HL-60/S4 treated with phorbol 12-myristate 13-acetate at 8.2 ng/mL for 4 days and 3 days (cell line): Measurements from ENCODE around the gene BTBD2.

ENCODE experiments used
- in situ Hi-C: fragments of 300-500 bp; cut with MboI; formaldehyde crosslinking; loops from 2 replicates; pipeline ENCODE4 v1.15.0; 2022; ENCODE audit warnings: low sequenced_read_pairs

BTBD2 gene

DNA sequence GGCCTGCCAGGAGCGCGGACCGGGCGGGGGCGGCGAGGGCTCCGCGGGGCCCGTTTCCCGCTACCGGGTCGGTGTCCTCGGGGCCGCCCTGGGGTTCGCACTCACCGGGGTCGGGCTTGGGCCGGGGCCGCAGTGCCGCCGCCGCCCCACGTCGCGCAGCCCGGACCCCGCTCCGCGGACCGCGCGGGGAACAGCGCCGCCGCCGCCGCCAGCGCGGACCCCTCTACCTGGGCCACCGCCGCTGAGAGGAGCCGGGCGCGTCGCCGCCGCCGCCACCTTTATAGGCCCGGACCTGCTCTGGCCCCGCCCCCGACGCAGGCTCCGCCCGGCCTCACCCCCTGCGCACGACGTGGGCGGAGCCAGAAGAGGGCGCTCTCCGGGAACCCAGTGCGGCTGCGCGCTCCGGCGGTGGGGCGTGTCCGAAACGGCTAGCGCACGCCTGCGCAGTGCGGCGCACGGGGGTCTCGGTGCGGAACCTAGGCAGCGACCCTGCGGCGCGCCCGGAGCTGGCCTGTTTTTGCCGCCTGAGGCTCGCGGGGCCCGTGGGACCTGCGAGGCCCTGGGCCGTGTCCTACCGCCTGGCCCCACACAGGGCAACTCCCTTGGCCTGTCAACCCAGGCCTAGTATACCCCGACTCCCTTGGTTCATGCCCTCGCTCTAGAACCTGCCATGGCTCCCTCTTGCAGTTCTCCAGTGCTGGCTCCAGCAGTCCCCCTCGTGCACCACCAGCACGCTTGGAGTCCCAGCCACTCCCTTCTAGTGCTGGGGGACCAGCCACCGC lies 35.7 kb upstream of the BTBD2 start, which contains the start of gene MKNK2:
Gene MKNK2, minus strand, starts transcription at position 254 of the 782 bp plus-strand sequence. CDS start 393 bp downstream, outside the sequence.
- in situ Hi-C loops = no loop called here

DNA sequence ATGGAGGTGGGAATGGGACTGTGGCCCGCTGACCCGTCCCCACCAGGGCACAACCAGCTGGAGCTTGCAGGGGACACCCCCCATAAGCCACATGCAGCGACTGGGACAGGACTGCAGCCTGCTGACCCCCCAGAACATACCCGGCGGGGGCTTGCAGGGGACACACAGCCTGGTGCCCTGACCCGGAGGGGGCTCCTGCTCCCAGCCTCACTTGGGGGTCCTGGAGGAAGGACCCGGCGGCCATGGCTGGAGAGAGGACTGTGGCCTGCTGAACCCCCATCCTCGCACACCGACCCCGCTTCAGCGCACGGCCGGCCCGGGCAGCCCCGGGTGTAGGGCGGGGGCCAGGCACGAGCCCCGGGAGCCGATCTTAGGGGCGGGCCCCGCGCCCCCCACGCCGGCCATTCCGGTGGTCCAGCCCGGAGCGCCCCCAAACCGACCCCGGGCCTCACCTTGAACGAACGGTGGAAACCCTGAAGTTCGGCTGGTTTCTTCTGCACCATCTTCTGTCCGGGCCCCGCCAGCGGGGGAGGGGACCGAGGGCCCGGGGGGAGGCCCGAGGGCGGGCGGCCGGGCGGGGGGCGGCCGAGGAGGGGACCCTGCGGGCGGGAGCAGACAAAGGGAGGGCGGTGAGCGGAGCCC lies 35.0 kb upstream of the BTBD2 start:
- in situ Hi-C loops = no loop called here

DNA sequence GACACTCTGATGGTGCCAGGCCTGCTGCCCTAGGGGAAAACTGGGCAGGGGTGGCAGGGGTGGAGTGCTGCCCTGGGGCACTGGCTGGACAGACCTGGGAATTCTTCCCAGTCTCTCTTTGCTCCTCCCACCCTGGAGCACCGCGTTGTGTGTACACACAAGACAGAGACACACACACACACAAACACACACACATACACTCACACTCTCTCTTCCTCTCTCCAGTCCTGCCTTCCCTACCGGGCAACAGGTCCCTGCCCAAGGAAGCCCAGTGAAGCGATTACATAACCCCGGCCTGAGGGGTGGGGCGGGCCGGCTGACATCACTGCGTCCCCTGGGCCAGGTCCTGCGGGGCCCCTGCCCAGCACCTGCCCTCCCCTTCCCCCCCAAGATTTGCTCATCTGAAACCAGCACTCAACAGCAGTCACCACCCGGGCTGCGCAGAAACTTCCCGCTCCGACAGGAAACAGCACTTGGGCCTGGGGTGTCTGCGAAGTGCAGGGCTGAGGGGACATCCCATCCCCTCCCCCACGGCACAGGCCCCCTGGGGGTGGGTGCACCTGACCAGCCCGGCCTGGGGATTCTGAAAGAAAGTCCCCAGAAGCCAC lies 34.3 kb upstream of the BTBD2 start:
- in situ Hi-C loops = no loop called here

DNA sequence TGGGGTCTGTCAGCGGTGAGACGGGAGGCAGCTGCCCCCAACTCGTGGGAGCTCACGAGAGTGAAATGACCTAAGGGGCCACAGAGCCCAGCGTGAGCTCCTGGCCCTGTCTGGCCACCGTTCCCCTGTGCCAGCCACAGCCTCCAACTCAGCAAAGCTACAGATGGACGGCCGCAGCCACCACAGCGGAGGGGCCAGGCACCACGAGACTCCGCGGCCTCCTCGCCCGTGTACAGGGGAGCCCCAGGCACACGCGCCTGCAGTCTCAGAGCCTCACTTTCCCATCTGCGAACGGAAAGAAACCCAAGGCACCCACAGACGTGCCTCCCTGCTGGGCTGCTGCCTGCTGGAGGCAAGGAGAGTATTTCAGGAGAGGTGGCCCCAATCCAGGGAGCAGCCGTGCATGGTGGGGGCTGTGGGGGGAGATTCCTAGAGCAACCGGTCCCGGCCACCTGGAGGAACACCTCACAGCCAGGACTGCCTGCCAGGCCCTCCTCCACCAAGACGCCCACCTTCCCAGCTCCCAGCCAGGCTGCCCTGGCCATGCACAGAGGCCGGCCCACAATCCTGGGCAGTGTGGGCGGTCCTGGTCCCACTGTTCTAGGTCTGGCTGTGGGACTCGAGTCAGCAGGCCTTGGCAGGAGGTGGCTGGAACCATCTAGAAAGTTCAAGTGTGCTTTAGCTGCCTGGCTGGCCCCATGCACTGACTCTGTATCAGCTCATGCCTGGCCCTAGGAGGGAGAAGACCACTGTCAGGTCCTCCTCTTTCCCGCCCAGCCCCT lies 33.6 kb upstream of the BTBD2 start:
- in situ Hi-C loops = no loop called here

DNA sequence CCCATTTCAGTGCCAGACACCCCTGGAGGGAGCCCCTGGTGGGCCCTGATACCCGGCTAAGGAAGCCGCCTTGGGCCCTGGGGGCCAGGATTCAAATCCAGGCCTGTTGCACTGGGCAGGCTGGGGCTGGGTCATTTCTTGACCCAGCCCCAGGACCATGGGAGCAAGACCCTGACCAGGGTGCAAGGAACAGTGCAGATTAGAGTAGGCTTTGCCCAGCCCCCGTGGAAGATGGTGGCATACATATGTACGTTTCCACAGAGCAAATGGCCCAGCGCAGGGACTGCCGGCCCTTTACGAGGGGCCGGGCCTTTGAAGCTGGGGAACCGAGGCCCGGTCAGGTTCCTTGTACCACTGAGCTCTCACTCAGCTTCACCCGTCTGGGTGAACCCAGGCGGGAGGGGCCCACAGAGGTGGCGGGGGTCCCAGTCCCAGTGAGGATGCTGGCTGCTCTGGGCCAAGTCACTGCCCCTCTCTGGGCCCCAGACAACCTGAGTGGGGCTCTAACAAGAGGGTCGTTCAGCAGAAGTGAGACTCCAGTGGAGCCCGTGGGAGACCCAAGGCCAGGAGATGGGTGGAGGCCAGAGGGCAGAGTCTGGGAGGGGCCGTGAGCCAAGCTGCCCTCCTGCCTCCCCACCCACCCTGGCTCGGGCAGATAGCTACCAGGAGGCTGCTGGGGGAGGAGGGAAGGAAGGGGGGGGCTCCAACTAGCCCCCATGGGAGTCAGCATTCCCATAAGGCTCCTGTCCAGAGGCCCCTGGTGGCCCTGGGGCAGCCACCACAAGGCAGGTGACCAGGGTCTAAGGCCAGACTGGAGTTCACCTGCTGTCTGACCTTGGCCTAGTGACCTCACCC lies 32.8 kb upstream of the BTBD2 start:
- in situ Hi-C loops = no loop called here

DNA sequence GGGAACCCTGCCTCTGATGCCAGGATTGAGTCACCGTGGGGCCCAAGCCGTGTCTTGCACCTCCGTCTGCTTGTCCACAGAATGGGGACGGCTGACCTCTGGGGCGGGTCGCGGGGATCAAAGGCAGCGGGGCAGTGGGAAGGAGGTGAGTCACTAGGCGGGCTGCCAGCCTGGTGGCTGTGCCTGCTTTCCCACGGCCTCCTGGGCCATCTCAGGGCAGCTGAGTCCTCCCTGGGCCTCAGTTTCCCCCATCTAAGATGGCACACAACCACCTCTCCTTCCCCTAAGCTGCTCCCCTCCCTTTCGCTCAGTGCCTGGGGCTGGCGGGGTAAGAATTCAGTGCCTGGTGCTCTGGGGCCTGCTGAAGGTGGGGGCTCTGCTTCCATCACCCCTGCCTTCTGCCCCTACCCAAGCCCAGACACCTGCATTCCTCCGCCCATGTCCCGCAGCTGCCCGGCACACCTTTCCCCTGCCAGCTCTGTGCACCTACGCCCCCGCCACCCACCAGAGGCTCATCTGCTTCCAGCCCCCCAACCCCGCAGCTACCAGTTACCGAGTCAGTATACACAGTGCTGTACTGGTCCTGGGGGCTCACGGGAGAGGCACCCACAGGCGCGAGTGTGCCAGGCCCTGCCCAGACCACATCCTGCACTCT lies 32.1 kb upstream of the BTBD2 start:
- in situ Hi-C loops = no loop called here

DNA sequence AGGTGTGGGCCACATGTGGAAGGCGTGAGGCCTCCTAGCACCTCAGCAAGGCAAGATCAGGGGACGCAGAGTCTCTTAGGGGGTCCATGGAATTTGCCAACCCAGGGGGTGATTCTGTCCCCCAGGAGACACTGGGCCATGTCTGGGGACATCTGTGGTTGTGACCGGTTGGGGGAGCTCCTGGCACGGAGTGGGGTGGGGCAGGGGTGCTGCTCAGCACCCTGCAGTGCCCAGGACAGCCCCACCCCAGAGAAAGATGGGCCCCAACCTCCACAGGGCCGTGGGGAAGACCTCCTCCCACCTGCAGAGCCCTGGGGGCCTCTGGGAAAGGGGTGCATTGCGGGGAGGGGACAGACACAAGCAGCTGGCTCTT lies 31.5 kb upstream of the BTBD2 start:
- in situ Hi-C loops = no loop called here

DNA sequence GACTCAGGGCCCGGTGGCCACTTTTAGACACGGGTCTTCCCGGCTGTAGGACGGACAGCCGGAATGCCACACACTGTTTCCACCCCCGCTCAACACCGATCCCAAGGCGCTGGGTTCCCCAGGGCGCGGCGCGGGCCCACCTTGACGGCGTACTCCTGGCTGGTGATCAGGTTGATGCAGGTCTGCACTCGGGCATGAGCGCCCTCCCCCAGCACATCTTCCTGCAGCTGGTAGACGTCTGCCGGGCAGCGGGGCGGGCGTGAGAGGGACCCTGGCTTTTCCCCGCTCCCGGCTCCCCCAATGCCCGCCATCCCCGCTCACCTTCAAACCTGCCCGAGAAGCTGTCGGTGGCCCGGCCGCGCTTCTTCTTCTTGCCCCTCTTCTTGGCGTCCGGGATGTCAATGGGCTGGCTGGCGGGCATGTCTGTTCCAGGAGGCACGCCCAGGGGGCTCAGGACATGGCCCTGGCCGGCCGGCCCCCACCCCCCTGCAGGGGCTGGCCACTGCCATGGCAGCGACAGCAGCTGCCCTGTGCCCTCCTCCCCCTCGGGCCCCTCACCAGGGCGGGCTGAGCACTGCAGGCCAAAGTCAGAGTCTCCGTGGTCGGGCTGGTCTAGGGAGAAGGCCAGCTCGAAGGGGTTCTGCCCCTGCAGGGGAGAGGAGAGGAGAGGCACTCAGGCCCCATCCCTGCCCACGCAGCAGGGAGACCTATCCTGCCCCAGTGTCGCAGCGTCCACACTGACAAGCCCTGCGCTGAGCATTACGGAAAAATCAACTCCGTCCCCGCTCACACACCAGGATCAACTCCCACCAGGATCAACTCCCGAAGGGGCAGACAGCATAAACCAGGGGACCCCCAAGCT lies 30.8 kb upstream of the BTBD2 start:
- in situ Hi-C loops = no loop called here

DNA sequence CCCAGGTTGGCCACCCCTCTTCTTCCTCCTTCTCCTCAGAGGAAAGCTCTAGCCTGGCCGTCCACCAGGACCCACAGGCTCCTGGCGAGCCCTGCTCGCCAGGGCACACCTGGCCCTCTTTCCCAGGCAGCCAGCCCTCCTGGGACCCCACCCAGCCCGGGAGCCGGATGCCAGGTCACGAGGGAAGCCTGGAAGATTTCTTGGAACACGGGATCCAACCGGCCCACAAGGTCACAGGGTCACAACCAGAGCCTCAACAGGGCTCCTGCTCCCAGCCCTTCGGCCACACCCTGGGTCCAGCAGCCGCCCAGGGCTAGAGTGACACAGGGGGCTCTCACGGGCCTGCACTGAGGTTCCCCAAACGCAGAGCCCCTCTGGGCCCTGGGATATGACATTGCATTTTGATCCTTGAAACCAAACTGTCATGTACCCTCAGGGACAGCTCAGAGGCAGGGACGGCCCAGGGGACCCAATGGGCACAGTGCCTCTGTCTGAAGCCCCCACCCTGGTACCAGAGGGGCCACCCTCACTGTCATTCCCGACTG lies 30.1 kb upstream of the BTBD2 start:
- in situ Hi-C loops = no loop called here

DNA sequence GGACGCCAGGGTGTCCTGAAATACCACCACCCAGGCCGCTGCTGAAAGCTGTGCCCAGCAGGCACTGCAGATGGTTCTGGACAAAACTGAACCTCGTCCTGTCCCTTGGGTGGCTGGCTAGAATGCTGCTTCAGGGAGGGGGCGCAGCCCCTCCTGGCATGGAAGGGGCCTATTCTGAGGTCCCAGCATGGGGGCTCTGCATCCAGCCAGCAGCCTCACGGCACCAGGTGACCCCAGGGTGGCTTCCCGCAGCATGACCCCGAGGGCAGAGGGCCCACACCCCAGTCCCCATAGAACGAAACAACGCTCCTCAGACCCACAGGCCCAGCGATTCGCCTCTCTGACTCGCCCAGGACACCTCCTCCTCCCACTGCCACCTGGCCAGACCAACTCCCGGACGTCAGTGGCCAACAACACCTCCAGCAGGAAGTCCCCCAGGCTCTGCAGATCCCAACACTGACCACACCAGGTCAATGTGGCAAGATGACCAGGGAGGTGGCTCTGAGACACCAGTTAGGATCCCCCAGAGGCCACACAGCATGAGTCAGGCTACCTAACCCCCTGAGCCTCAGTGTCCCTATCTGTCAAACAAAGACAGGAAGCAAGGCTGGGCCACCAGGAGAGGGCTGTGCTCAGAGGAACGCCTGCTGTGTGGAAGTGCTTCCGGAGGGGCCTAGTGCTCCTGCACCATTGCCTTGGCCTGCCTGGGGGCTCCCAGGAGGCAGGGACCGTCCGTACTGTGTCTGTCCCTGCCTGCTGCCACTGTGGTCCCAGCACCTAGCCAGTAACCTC lies 29.4 kb upstream of the BTBD2 start:
- in situ Hi-C loops = no loop called here

DNA sequence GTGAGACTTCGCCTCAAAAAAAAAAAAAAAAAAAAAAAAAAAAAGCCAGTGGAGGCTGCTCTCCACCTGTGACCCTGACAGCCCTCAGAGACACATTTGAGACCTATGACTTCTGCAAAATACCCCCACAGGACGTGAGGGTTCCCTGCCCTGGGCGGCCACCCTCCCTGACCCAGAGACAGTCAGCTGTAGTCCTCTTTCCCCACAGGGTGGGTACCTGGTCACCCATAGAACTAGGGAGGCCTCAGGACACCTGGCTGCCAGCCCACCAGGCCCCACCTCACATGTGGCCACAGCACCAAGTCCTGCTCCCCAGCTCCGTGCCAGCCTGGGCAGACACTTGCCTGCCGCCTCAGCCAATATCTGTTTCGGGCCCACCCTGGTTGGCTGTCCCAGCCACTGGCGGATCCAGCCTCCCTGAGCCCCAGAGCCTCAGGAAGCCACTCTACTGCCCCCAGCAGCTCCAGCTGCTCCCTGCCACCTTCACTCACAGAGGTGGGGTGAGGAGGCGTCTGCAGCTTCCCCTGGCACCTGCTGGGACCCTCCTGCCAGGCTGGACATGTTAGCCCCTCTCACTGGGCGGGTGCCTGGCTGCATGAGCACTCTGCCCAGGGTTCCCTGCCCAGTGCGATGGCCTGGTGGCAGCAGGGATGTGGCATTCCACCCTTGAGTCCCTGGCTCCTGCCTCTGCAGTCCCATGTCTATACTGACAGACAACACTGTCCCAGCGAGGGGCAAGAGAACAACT lies 28.6 kb upstream of the BTBD2 start:
- in situ Hi-C loops = no loop called here

DNA sequence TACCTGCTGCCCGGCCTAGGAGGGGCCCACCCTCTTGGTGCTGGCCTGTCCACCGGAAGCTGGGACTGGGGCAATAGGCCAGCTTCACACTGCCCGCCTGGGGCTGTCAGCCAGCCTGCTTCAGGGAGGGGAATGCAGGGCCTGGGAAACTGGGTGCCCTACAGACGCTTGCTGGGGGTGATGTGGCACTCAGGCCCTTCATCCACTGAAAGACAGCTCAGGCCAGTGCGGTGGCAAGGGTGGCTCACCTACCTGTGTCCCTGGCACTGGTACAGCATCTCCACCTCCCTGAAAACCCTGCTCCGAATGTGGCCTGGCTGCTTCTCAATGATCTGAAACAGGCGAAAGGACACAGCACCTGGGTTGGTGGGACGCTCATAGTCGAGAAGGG lies 27.7 kb upstream of the BTBD2 start:
- in situ Hi-C loops = no loop called here

DNA sequence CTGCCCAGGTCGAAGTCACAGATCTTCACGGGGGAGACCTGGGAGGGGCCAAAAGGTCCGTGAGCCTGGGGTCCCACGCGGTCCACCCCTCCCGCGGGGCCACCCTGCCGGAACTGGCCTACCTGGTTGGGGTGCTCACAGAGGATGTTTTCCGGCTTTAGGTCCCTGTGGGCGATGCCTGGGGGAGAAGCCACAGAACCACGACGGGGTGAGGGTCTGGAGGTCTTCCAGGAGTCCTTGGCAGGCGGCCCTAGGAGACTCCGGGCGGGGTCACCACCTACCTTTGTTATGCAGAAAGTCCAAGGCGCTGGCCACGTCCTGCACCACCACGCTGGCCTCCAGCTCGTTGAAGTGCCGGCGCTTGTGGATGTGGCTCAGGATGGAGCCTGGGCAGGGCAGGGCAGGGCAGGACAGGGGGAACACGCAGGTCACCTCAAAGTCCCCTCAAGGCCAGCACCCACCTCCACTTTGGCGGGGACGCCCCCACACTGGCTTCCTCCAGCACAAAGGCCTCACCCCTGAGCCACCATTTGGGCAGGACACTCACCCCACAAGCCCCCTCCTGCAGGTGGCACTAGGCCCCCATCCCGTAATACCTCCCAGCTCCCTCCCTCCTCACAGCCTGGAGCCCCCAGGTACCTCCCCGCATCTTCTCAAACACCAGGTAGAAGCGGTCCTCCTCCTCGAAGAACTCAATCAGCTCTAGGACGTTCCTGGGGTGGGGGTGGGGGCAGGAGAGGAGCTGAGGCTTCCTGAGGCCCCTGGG lies 27.2 kb upstream of the BTBD2 start:
- in situ Hi-C loops = no loop called here

DNA sequence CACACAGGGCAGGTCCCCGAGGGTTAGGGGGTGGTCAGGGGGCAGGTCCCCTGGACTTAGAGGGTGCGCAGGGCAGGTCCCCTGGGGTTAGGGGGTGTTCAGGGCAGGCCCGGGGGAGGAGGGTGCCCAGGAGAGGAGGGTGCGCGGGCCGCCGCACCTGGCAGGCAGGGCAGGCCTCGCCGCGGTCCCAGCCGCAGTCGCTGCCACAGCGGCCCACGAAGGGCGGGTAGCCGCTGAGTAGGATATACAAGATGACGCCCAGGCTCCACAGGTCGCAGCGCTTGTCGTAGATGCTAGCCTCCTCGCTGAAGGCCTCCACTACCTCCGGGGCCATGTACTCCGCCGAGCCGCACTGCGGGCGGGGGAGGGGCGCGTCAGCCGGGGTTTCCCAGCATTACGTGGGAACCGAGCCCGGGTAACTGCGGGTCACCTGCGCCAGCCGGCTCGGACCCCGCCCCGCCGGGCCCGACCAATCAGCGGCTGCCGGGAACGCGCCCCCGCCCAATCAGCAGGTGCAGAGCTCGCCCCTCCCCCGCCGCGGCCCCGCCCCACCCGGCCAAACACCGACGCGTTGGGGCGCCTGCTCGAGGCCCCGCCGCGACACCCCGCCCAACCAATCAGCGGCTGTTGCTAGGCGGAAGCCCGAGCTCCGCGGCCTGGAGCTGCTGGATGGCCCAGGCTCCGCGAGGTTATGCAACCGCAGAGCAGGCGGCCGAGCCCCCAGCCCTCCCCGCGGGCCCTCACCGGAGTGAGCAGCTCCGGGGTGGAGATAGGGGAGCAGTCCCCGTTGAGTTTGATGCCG lies 26.4 kb upstream of the BTBD2 start:
- in situ Hi-C loops = no loop called here

DNA sequence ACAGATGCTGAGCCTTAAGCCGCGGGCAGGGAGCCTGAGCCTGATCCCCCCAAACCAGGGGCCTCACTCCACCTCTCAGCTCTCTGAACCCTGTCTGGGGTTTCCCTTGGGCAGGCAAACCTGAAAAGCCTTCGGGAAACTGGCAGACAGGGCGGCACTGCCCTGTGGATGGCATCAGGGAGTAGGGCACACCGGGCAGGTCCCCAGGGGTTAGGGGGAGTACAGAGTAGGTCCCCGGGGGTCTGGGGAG lies 25.8 kb upstream of the BTBD2 start:
- in situ Hi-C loops = no loop called here
